Measurements from ENCODE around the gene PCDHAC1. TPM values are rescaled to one million over a fixed set of nuclear protein-coding genes. Genes with fewer than 3 reads are reported as not detected.
A peak's percentile ranks its signal among the peaks of the same experiment; 100 is the strongest.
"Not testable (repeated sequence)": the region's sequence is repeated elsewhere in the genome, so short reads cannot be mapped to it uniquely, and the experiment has no call there.

The PCDHAC1 gene
- total RNA-seq, result 0.13 TPM in 1 of 2 replicates, not detected in the other

DNA sequence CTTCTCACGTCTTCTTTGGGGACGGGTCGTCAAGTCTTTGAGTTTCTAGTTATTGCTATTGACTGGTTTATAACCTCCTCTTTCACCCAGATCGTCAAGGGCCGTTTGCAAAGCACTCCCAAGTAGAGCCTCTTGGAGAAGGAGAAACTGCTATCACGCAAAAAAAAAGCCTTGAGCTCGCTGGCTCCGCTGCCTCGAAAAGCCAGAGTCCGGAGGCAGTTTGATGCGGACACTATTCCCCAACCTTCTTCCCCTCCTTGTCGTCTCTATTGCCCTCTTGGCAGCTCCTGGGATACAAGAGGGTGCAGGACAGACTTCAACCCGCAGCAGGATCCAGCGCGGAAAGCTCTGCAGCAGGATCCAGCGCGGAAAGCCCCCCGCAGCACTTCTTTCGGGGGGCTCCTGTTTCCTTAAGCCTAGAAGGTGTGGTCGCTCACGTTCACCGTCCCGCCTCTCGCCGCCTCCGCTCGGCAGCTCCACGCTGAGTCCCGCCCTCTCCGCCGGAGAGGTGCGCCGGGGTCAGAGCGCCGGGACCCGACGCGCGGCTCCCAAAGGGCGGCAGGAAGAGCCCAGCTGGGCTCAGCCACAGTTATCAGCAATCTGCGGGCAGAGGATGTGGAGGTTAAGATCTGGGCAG, at the start of gene PCDHAC1:
PCDHAC1 (plus strand) TSS at position 494 of the 637 bp plus-strand sequence. CDS start 594 bp downstream, outside the sequence.
- DNase-seq (ENCODE audit: low read depth in 2 of 2), result no peak

DNA sequence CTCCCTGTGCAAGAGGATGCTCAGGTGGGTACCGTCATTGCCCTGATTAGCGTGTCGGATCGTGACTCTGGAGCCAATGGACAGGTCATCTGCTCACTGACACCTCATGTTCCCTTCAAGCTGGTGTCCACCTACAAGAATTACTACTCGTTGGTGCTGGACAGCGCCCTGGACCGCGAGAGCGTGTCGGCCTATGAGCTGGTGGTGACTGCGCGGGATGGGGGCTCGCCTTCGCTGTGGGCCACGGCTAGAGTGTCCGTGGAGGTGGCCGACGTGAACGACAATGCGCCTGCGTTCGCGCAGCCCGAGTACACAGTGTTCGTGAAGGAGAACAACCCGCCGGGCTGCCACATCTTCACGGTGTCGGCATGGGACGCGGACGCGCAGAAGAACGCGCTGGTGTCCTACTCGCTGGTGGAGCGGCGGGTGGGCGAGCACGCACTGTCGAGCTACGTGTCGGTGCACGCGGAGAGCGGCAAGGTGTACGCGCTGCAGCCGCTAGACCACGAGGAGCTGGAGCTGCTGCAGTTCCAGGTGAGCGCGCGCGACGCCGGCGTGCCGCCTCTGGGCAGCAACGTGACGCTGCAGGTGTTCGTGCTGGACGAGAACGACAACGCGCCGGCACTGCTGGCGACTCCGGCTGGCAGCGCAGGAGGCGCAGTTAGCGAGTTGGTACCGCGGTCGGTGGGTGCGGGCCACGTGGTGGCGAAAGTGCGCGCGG, 49.4 kb upstream of the PCDHAC1 start:
- not testable (repeated sequence) for DNase-seq (ENCODE audit: low read depth in 2 of 2)

DNA sequence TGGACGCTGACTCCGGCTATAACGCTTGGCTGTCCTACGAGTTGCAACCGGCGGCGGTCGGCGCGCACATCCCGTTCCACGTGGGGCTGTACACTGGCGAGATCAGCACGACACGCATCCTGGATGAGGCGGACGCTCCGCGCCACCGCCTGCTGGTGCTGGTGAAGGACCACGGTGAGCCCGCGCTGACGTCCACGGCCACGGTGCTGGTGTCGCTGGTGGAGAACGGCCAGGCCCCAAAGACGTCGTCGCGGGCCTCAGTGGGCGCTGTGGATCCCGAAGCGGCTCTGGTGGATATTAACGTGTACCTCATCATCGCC, 48.9 kb upstream of the PCDHAC1 start:
- no peak for DNase-seq (ENCODE audit: low read depth in 2 of 2)

- DNase-seq (ENCODE audit: low read depth in 2 of 2), result peak in 1 of 2 donors; percentile 11
Measured at GRCh38 chr5:140881889-140882590, 44.1 kb upstream of the PCDHAC1 start, which contains the start of gene PCDHA13. PCDHA13 (plus strand) TSS chr5:140882124; CDS start chr5:140882269, 145 bp downstream.

DNA sequence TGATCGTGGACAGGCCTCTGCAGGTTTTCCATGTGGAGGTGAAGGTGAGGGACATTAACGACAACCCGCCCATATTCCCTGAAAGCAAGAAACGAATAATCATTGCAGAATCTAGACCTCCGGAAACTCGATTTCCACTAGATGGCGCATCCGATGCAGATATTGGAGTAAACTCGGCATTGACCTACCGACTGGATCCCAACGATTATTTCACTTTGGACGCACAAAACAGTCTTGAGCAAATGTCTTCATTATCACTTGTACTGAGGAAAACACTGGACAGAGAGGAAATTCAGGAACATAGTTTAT, 43.6 kb upstream of the PCDHAC1 start:
- DNase-seq (ENCODE audit: low read depth in 2 of 2), result no peak

DNA sequence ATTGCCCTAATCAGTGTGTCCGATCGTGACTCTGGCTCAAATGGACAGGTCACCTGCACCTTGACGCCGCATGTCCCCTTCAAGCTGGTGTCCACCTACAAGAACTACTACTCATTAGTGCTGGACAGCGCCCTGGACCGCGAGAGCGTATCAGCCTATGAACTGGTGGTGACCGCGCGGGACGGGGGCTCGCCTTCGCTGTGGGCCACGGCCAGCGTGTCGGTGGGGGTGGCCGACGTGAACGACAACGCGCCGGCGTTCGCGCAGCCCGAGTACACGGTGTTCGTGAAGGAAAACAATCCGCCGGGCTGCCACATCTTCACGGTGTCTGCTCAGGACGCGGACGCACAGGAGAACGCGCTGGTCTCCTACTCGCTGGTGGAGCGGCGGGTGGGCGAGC, 42.7 kb upstream of the PCDHAC1 start:
- no peak for DNase-seq (ENCODE audit: low read depth in 2 of 2)

DNA sequence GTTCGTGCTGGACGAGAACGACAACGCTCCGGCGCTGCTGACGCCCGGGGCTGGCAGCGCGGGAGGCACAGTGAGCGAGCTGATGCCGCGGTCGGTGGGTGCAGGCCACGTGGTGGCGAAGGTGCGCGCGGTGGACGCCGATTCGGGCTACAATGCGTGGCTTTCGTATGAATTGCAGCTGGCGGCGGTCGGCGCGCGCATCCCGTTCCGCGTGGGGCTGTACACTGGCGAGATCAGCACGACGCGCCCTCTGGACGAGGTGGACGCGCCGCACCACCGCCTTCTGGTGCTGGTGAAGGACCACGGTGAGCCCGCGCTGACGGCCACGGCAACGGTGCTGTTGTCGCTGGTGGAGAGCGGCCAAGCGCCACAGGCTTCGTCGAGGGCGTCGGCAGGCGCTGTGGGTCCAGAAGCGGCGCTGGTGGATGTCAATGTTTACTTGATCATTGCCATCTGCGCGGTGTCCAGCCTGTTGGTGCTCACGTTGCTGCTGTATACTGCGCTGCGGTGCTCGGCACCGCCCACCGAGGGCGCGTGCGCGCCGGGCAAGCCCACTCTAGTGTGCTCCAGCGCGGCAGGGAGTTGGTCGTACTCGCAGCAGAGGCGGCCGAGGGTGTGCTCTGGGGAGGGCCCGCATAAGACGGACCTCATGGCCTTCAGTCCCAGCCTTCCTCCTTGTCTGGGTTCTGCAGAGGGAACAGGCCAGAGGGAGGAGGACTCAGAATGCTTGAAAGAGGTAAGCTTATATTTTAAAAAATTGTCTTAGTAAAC, 42.0 kb upstream of the PCDHAC1 start:
- no peak for DNase-seq (ENCODE audit: low read depth in 2 of 2)

- no peak for DNase-seq (ENCODE audit: low read depth in 2 of 2)
Measured at GRCh38 chr5:140916325-140916724, 9.8 kb upstream of the PCDHAC1 start.

DNA sequence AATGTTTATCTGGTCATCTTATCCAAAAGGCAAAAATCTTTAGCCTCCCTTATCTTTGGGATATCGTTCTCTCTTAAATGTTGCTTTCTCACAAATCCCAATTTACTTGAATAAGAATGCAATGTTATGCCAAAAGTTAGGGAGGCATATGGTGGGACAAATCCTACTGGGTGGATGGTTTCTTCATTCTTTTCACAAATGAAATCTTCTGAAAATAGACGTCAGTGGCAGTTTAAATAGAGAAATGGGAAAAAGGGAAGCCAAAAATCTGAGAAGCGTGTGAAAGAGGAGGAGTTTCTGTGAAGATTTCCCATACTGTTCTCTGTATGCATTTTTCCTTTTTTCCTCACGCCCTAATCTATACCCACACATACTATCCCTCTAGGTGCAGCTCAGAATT, 2.5 kb upstream of the PCDHAC1 start:
- no peak for DNase-seq (ENCODE audit: low read depth in 2 of 2)

GRCh38 chr5:140926443-140927227, 536 bp downstream of the PCDHAC1 start:
- peak; percentile 21 to 62 for DNase-seq (ENCODE audit: low read depth in 2 of 2)

DNA sequence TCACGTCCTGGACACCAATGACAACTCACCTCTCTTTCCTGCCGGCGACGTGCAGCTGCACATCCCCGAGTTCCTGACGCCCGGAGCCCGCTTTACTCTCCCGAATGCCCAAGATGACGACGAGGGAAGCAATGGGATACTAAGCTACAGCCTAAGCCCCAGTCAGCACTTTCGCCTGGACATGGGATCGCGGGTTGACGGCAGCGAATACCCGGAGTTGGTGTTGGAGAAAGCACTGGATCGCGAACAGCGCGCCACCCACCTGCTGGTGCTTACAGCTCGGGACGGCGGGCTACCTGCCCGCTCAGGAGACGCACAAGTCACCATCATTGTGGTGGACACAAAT, 1.1 kb downstream of the PCDHAC1 start:
- DNase-seq (ENCODE audit: low read depth in 2 of 2), result no peak

- DNase-seq (ENCODE audit: low read depth in 2 of 2), result no peak
Measured at GRCh38 chr5:140934964-140935606, 9.0 kb downstream of the PCDHAC1 start.

GRCh38 chr5:140946578-140946977, 20.5 kb downstream of the PCDHAC1 start:
- DNase-seq (ENCODE audit: low read depth in 2 of 2), result no peak

DNA sequence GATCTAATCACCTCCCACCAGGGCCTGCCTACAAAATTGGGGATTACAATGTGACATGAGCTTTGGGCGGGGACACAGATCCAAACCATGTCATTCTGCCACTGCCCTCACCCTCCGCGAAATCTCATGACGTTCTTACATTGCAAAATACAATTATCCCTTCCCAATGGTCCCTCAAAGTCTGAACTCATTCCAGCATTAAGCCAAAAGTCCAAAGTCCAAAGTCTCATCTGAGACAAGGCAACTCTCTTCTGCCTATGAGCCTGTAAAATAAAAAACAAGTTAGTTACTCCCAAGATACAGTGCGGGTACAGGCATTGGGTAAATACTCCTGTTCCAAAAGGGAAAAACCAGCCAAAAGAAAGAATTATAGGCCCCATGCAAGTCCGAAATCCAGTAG, 25.5 kb downstream of the PCDHAC1 start:
- DNase-seq (ENCODE audit: low read depth in 2 of 2), result no peak

DNA sequence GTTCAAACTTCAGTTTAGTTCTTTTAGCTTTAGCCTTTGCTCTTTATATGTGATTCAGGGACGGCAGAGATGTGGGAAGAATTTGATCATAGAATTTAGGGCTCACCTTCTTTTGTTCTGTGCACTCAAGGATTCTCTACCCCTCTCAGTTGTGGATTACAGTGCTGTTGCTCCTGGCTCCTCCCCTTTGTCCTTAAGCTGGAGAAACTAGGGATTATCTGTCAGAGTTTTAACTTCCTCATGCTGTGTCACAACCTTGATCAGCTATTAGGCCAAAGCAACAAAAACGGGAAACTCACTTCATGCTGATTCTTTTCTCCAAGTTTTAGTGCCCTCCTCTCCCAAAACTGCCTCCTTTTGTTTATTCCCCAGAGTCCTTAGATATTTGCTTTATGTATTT, 27.1 kb downstream of the PCDHAC1 start:
- DNase-seq (ENCODE audit: low read depth in 2 of 2), result no peak

DNA sequence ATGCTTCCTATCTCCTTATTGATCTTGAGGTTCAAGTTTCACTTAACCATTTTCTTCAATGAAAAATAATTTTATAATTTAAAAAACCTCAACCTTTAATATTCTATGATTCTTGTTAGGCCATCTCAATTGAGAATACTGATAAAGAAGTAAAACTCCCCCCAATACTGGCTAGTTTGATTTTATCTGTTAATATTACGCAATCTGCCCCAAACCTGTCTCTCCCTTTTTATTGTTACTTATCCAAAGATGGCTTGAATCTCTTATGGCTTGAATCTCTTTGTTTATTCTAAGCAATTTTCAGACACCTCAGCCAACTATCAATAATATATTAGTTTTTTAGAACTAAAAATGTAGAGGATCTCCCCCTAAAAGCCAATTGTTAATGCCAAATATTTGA, 36.1 kb downstream of the PCDHAC1 start:
- no peak for DNase-seq (ENCODE audit: low read depth in 2 of 2)

DNA sequence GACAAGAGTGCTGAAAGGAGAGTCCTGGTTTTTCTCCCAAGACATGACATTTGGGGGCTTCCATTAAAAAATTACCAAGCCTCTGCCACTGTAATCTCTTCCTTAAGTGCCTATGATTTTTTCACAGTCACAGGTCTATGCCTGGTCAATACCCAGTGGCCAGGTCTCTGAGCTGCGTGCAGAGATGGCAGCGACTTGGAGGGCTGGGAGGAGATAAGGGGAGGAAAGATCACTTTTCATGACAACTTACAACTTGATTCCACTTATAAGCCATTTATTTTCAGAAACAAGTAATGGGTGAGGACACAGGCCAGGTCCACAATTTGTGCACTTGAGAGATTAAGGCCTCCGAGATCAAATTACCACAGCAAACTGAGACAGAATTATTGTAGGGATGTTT, 38.3 kb downstream of the PCDHAC1 start:
- no peak for DNase-seq (ENCODE audit: low read depth in 2 of 2)

DNA sequence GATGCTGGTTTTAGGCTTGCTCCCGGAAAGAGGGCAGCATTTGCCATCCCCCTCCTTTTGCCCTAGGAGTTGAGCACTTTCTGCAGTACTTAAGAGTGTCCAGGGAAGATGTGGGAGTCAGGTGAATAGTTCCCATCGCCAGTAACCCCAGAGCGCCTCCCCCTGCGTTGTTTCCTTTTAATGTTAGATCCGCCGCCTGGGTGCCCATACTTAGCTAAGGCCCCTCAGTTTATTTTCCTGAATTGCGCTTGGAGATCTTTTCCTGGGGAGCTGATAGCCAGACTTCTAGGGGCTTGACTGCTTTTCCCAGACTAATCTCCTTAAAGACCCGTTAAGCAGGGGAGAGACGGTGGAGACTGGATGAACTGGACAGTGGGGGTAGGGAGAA, 39.8 kb downstream of the PCDHAC1 start:
- no peak for DNase-seq (ENCODE audit: low read depth in 2 of 2)

GRCh38 chr5:140966293-140967225, 40.5 kb downstream of the PCDHAC1 start, which contains the start of gene PCDHAC2:
PCDHAC2 (plus strand) TSS chr5:140966476; CDS start chr5:140966767, 291 bp downstream.
- peak in 1 of 2 donors; percentile 20 for DNase-seq (ENCODE audit: low read depth in 2 of 2)
